HUES6 (cell line): ENCODE measurements around the gene JHY.

ENCODE experiments used
- H3K27ac ChIP-seq: 2 replicates; pipeline ENCODE4 v1.7.0; 2013; ENCODE audit warnings: low read depth, mild to moderate bottlenecking, low read length, inconsistent platforms
- H3K27me3 ChIP-seq: 2 replicates; pipeline ENCODE4 v1.6.1; 2013; ENCODE audit warnings: low read length; ENCODE audit not compliant: control insufficient read depth, insufficient read depth
- H3K36me3 ChIP-seq: 2 replicates; pipeline ENCODE4 v1.6.1; 2013; ENCODE audit warnings: low read length; ENCODE audit not compliant: control insufficient read depth, insufficient read depth
- H3K4me1 ChIP-seq: 2 replicates; pipeline ENCODE4 v1.6.1; 2013; ENCODE audit warnings: low read length; ENCODE audit not compliant: control insufficient read depth, insufficient read depth
- H3K4me3 ChIP-seq: 2 replicates; pipeline ENCODE4 v1.5.1; 2013; ENCODE audit warnings: low read depth, low read length
- H3K9ac ChIP-seq: one replicate; pipeline ENCODE4 v1.6.1; 2013; ENCODE audit warnings: mild to moderate bottlenecking, low read length
- H3K9me3 ChIP-seq: 2 replicates; pipeline ENCODE4 v1.6.1; 2013; ENCODE audit warnings: low read depth, low read length; ENCODE audit not compliant: control insufficient read depth, insufficient read depth

Gene JHY

DNA sequence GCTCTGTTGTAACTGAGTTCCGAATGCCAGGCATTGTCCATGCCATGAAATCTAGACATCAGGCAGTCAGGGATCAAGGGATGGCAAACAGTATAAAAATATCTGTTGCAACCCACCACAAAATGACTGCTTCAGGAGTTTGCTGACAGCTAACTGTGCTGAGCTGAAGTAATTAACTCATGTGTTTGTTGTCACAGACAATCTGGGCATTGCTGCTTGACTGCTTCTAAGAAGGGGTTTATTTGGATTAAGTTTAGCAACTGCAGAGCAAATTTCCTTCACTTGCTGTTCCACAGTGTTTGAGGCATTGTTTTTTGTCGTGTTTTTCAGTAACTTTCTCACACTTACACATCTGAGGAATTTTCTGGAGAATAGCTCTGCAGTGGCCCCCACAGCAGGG, 68.7 kb downstream of the JHY start:
- H3K9me3 ChIP-seq: no peaks in the 10 kb centered on the region
- no peak overlapping the region for H3K9ac ChIP-seq

DNA sequence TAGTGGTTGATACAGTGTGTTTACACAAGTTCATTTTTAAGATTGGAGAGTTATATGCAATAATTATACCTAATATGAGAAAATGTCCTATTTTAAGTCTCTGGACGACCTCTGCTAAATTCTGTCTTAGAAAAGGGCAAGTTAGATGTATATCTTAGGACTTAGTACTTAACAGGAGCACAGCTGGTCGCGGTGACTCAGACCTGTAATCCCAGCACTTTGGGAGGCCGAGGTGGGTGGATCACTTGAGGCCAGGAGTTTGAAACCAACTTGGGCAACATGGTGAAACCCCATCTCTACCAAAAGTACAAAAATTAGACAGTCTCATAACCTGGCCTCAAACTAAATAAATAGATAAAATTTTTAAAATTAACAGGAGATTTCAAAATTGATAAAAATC, 71.9 kb downstream of the JHY start:
- no peak overlapping the region for H3K4me3 ChIP-seq

More for the DNA sequence above, 68.7 kb downstream of the JHY start:
- Histone ChIP-seq H3K27me3 (no peaks in the 10 kb centered on the region), H3K4me1 (no peaks in the 10 kb centered on the region), H3K27ac (no peak overlapping the region), H3K36me3 (no peaks in the 10 kb centered on the region), H3K4me3 (no peak overlapping the region)

DNA sequence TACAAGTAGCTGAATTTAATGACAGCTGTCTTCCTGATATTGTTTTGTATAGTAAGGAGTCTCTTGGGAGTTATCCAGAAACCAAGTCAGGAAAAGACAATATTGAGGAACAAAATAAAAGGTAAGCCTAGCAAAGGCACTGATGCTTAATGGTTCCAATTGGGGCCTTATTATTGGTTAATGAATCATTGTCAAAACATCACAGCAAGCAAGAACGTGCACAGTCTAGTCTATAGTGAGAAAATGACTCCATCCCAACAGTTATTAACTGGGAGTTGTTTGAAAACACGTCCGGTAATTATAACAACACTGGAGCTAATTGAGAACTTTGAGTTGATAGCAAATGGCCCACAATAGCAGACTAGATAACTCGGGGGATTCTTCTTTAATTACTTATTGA, 81.4 kb downstream of the JHY start:
- no peak overlapping the region for H3K9ac ChIP-seq
- no peak overlapping the region for H3K27ac ChIP-seq
- peaks cover 22% of the 10 kb centered on the region for H3K27me3 ChIP-seq
- no peaks in the 10 kb centered on the region for H3K9me3 ChIP-seq
- no peaks in the 10 kb centered on the region for H3K36me3 ChIP-seq
- no peaks in the 10 kb centered on the region for H3K4me1 ChIP-seq
- H3K4me3 ChIP-seq: no peak overlapping the region

More for the DNA sequence above, 71.9 kb downstream of the JHY start:
- H3K9ac ChIP-seq: no peak overlapping the region
- no peak overlapping the region for H3K27ac ChIP-seq
- no peaks in the 10 kb centered on the region for H3K9me3 ChIP-seq
- no peaks in the 10 kb centered on the region for H3K27me3 ChIP-seq
- no peaks in the 10 kb centered on the region for H3K36me3 ChIP-seq
- H3K4me1 ChIP-seq: no peaks in the 10 kb centered on the region

DNA sequence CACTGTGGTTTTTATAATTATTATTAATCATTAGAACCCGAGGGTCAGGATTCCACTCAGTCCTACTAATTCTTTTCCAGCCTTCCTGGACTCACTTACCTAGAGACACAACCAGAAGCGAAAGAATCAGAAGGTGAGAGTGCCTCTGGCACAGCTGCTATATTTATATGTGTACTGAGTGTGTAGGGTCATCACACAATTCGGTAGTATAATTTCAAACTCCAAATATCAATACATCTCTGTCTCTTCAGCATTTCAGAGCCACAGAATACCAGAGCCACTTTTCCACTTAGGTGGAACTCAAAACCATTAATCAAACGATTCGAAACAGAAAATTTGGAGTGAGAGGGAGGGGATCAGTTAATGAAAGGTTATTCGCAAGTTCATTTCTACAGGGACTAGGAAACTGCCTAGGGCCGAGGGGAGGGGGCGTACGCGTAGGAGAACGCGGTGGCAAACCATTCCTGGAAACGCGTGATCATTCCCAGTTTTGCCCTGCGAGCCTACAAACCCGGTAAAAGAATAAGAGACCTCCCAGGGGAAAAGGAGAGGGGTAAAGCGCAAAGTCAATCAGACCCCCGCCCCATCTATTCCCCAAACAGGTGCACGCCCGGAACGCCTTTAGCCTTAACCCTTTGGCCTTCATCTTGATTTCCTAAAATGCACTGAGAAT, 93.6 kb downstream of the JHY start:
- Histone ChIP-seq H3K27me3 (peaks cover 96% of the 10 kb centered on the region), H3K4me3 (peak overlapping the region; percentile 72), H3K36me3 (no peaks in the 10 kb centered on the region), H3K4me1 (peaks cover 22% of the 10 kb centered on the region), H3K9me3 (no peaks in the 10 kb centered on the region), H3K27ac (no peak overlapping the region), H3K9ac (no peak overlapping the region)

DNA sequence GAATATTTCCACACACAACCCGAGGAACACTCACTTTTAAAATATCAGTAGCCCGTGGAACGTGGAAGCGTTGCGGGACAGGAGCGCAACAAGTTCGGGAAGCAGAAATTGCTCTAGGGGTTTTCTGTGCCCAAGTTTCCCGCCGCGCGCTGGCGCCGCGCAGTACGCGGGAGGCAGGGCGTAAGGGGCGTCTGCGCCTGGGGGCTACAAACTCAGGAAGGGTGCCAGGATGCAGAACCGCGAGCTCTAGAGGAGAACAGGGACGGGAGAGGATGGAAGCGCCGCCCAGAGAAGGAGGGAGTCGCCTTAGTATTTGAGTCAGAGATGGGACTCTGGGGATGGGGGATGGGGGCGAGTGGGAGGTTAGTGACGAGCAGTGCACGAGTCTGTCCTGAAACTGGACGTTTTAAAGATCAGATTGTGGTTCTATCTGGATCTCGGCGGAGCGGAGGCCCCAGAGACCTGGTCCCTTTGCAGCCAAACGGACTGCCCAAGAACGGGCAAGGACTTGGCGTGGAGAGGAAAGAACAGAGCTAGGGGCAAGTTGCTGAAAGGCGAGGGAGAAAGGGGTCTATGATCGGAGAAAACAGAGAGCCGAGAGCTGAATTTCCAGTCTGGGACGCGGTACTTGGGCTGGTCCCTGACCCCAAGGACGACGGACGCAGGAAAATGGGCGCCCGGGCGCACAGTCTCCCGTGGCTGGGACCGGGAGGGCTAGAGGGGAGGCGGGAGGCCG, 94.3 kb downstream of the JHY start:
- Histone ChIP-seq H3K9ac (peak overlapping the region; percentile 56), H3K9me3 (no peaks in the 10 kb centered on the region), H3K4me1 (peaks cover 25% of the 10 kb centered on the region), H3K36me3 (no peaks in the 10 kb centered on the region), H3K27me3 (peaks cover 98% of the 10 kb centered on the region), H3K27ac (no peak overlapping the region), H3K4me3 (peak overlapping the region; percentile 72)

DNA sequence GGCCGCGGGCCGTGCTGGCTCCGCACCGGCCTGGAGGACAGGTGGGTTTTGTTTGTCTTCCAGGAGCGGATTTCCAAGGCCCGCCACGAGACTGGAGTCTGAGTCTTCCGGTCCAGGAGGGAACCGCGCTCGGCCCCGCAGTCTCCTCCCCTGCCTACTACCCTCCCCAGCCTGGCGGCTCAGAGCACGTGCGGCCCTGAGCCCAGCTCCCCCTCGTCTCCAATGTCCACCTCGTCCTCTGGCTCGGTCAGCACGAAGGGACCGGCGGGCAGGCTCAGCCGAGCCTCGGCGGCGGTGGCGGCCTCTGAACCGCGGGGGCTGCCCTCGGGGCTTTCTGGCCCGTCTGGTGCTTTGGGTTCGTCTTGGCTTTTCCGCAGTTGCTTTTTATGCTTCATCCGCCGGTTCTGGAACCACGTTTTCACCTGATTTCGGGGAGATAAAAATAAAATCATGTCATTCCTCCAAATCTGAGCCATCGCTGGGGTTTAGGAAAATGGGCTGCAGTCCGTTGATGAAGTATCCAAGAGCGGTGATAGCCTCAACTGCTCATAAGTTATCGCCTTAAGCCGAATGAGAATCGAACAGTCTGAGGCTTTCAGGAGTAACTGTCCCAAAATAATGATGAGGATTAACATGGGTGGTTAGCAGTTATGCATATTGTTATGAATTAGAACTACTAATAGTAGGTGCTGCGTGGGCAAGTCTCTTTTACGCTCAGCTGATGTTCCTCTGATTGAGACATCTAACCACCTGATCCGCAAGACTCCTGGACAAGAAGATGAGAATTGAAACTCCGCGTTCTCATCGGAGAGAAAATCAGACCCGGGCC, 95.1 kb downstream of the JHY start:
- peaks cover 99% of the 10 kb centered on the region for H3K27me3 ChIP-seq
- peak overlapping the region; percentile 72 for H3K4me3 ChIP-seq
- no peak overlapping the region for H3K27ac ChIP-seq
- peak overlapping the region; percentile 56 for H3K9ac ChIP-seq
- H3K4me1 ChIP-seq: peaks cover 30% of the 10 kb centered on the region
- H3K9me3 ChIP-seq: no peaks in the 10 kb centered on the region
- no peaks in the 10 kb centered on the region for H3K36me3 ChIP-seq

- Histone ChIP-seq H3K36me3 (no peaks in the 10 kb centered on the region), H3K27ac (no peak overlapping the region), H3K9me3 (no peaks in the 10 kb centered on the region), H3K27me3 (peaks cover 99% of the 10 kb centered on the region), H3K4me3 (no peak overlapping the region; the same call in 1 of the 2 replicates), H3K4me1 (peaks cover 30% of the 10 kb centered on the region), H3K9ac (no peak overlapping the region)
Observed at GRCh38 chr11:122978299-122978620, 95.7 kb downstream of the JHY start.

GRCh38 chr11:122979103-122979814, 96.7 kb downstream of the JHY start:
- H3K27ac ChIP-seq: no peak overlapping the region
- no peak overlapping the region for H3K9ac ChIP-seq
- no peaks in the 10 kb centered on the region for H3K9me3 ChIP-seq
- H3K4me3 ChIP-seq: peak overlapping the region; percentile 51
- peaks cover 99% of the 10 kb centered on the region for H3K27me3 ChIP-seq
- H3K36me3 ChIP-seq: no peaks in the 10 kb centered on the region
- H3K4me1 ChIP-seq: peaks cover 35% of the 10 kb centered on the region

- no peak overlapping the region for H3K9ac ChIP-seq
- H3K4me3 ChIP-seq: peak overlapping the region; percentile 51
- H3K9me3 ChIP-seq: no peaks in the 10 kb centered on the region
- H3K27ac ChIP-seq: no peak overlapping the region
- peaks cover 99% of the 10 kb centered on the region for H3K27me3 ChIP-seq
- peaks cover 35% of the 10 kb centered on the region for H3K4me1 ChIP-seq
- no peaks in the 10 kb centered on the region for H3K36me3 ChIP-seq
Observed at GRCh38 chr11:122979815-122980595, 97.4 kb downstream of the JHY start.
